Brain pericyte (primary cell): Measurements from ENCODE around the gene CALCB.

Experiments
- DNase-seq: peaks from one replicate; pipeline ENCODE4 v3.0.0-alpha.2; 2012; ENCODE audit warnings: low read depth, low spot score

Gene CALCB

GRCh38 chr11:15118431-15118830 is 45.0 kb downstream of the CALCB start:
- DNase-seq, result no peak

- no peak for DNase-seq
These were observed 46.0 kb downstream of the CALCB start for GRCh38 chr11:15119352-15119751.

- DNase-seq, result no peak
These were observed 46.4 kb downstream of the CALCB start for GRCh38 chr11:15119826-15120225.

GRCh38 chr11:15123849-15124248 is 50.5 kb downstream of the CALCB start:
- DNase-seq, result no peak

DNA sequence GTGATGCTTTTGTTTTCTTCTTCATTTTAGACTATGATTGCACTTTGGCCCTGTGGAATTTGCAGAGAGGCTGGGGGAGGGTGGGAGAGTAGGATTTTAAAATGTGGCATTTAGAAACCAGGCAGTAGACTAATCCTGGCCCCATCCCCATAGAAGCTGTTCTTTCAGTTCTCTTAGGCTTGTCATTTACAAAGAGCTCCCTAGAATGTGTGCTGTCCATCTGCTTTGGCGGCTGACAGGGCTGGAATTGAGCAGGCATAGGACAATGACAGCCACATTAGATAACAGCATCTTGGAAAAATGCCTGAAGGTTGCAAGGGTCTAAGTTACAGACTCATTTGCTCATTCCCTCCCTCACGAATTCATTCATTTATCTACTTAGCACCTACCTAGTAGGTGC is 51.1 kb downstream of the CALCB start:
- no peak for DNase-seq

- DNase-seq, result peak; percentile 22
These were observed 53.9 kb downstream of the CALCB start for GRCh38 chr11:15127341-15127740.
